Measurements from ENCODE around the gene ITGB5.

DNA sequence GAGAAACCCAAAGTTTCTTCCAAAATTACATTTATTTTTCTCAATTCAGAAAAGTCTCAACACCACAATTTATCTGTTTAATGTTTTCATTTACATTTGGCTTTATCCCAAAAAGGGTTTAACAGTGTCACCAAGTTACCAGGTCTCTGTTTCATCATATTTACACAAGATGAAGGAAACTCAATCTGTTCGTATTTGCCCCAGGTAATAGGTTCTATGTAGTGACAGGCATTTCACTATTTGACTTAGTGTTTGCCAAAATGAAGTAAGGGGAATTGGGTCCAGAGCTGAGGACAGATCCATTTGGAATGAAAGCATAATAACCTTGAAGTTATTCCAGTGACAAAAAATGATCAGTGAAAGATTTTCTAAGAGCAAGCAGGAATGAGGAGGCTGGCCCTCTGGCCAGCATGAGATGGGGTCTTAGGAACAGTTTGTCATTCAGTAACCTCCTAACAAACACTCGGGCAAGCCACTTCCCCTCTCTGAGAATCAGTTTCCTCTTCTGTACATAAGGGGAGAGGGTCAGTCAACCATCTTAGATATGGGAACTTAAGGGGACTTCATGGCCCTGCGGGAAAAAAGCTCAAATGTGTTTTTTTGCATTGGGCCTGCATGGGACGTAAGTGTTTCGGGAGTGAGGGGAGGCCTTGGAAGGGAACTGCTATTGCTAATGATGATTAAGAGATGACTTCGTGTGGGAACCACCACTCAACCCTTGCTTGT lies 125.1 kb downstream of the ITGB5 start:
- TF ChIP-seq POLR2A (IDR thresholded peaks at IDR 0.05) (no peak), EP300 (IDR thresholded peaks at IDR 0.05) (no peak)
- TF ChIP-seq, protein P1, sequence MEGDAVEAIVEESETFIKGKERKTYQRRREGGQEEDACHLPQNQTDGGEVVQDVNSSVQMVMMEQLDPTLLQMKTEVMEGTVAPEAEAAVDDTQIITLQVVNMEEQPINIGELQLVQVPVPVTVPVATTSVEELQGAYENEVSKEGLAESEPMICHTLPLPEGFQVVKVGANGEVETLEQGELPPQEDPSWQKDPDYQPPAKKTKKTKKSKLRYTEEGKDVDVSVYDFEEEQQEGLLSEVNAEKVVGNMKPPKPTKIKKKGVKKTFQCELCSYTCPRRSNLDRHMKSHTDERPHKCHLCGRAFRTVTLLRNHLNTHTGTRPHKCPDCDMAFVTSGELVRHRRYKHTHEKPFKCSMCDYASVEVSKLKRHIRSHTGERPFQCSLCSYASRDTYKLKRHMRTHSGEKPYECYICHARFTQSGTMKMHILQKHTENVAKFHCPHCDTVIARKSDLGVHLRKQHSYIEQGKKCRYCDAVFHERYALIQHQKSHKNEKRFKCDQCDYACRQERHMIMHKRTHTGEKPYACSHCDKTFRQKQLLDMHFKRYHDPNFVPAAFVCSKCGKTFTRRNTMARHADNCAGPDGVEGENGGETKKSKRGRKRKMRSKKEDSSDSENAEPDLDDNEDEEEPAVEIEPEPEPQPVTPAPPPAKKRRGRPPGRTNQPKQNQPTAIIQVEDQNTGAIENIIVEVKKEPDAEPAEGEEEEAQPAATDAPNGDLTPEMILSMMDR (IDR thresholded peaks at IDR 0.05), result no peak
